Upper lobe of right lung (tissue), 1 donor: ENCODE measurements around the gene VPS13D. TPM values are rescaled to one million over a fixed set of nuclear protein-coding genes. Genes with fewer than 3 reads are reported as not detected.

Source experiments
- ATAC-seq: fragments of 200-7000 bp; cut with Tn5 transposase; one replicate; pipeline ENCODE4 v1.9.1; 2020; ENCODE audit warnings: mild to moderate bottlenecking, moderate library complexity
- DNase-seq: peaks from one replicate; pipeline ENCODE4 v3.0.0-alpha.2; 2020
- H3K27ac ChIP-seq: fragments of 200-600 bp; one replicate; pipeline ENCODE4 v1.8.0; 2022
- H3K27me3 ChIP-seq: fragments of 200-600 bp; one replicate; pipeline ENCODE4 v1.8.0; 2022; ENCODE audit warnings: mild to moderate bottlenecking
- H3K36me3 ChIP-seq: fragments of 200-600 bp; one replicate; pipeline ENCODE4 v1.8.0; 2022
- H3K4me1 ChIP-seq: fragments of 200-600 bp; one replicate; pipeline ENCODE4 v1.8.0; 2022
- H3K4me3 ChIP-seq: fragments of 200-600 bp; one replicate; pipeline ENCODE4 v1.8.0; 2022; ENCODE audit warnings: mild to moderate bottlenecking
- H3K9me3 ChIP-seq: fragments of 200-600 bp; one replicate; pipeline ENCODE4 v1.8.0; 2022
- CTCF ChIP-seq: fragments of 200-600 bp; IDR thresholded peaks from one replicate; pipeline ENCODE4 v1.8.0; 2022; ENCODE audit warnings: antibody characterized with exemption
- intact Hi-C: fragments of 100-400 bp; cut with DNase I; formaldehyde crosslinking; loops from one replicate; pipeline ENCODE4 v1.11.0; 2022
- total RNA-seq: library from RNA; stranded (reverse); fragmentation: NEBNext Ultra II Directional; extraction: Animal tissue kit (Norgen Biotek cat#: 25700); gene quantifications from one replicate; pipeline ENCODE4 v1.2.1, GENCODE V29; 2021
- donor health status: DM: no; HTN: yes; CAD: no; lungs with severe emphysema.

VPS13D gene
- total RNA-seq, 1 donor from 2014 or later, result 74.7 TPM

DNA sequence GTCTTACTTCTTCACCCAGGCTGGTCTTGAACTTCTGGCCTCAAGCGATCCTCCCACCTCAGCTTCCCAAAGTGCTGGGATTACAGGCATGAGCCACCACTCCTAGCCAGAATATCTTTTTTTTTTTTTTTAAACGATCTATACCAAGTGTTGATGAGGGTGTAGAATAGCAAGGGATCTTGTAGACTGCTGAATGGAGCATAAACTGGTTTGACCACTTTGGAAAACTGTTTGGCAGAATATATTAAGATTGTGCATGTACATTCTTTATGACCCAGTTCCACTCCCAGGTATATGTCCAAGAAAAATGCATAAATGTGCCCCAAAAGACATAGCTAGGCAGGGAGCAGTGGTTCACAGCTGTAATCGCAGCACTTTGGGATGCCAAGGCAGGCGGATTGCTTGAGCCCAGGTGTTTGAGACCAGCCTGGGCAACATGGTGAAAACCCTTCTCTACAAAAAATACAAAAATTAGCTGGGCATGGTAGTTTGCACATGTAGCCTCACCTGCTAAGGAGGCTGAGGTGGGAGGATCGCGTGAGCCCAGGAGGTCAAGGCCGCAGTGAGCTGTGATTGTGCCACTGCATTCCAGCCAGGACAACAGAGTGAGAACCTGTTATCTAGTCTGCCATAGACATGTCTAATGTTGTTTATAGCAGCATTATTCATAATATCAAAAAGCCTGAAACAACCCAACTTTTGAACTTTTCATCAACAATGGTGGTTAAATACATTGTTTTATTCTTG, 184.0 kb downstream of the VPS13D start:
- ATAC-seq, result no peak
- no peak overlapping the region for H3K4me3 ChIP-seq
- peaks cover 32% of the 10 kb centered on the region for H3K36me3 ChIP-seq
- no peaks in the 10 kb centered on the region for H3K4me1 ChIP-seq
- DNase-seq, result no peak
- no peaks in the 10 kb centered on the region for H3K9me3 ChIP-seq
- no peaks in the 10 kb centered on the region for H3K27me3 ChIP-seq
- TF ChIP-seq CTCF, result no peak
- intact Hi-C loops, result no loop called here
- H3K27ac ChIP-seq, result no peak overlapping the region

DNA sequence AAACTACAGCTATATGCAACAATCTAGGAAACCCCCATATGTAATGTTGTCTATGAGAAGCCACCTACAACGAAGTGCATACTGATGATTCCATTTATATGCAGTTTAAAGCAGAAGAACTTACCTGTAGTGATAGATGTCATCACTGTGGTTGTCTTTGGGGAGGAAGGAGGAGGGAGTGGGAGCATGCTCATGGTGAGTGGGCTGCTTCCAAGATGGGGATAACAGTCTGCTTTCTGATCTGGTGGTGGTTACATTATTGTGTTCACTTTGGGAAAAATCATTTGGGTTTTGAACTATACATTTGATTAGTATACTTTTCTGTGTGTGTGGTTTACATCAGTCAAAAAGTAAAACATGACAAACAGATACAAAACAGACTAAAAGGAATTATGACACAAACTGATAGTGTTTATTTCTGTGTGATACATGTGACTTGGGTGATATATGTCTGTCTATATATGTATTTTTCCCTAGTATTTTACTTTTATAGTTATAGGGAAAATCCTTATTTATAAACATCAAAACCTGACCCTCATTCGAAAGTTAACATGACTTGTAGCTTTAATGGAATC, 184.7 kb downstream of the VPS13D start:
- Histone ChIP-seq H3K4me3 (no peak overlapping the region), H3K4me1 (no peaks in the 10 kb centered on the region), H3K36me3 (peaks cover 32% of the 10 kb centered on the region), H3K9me3 (no peaks in the 10 kb centered on the region), H3K27ac (no peak overlapping the region), H3K27me3 (no peaks in the 10 kb centered on the region)
- ATAC-seq (no peak), DNase-seq (no peak)
- no peak for TF ChIP-seq CTCF
- intact Hi-C loops, result no loop called here

DNA sequence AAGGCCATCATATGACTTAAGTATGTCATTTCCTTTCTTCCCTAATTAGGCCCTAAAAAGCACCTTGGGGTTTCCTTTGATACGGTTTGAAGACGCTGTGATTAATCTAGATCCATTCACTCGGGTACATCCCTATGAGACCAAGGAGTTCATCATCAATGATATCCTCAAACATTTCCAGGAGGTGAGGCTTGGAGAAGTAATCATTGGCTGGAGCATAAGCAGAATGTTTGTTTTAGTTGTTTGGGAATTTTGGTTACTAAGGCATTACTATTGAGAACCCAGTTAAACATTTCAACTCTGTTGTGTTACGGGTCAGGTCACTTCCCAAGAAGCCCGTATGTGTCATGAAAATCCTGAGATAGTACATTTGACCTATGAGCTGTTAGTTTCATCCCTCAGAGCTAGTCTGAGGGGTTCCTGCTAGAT, 185.2 kb downstream of the VPS13D start:
- H3K27ac ChIP-seq, result no peak overlapping the region
- H3K36me3 ChIP-seq, result peaks cover 32% of the 10 kb centered on the region
- TF ChIP-seq CTCF, result no peak
- H3K4me3 ChIP-seq, result no peak overlapping the region
- ATAC-seq (no peak), DNase-seq (no peak)
- no peaks in the 10 kb centered on the region for H3K27me3 ChIP-seq
- no peaks in the 10 kb centered on the region for H3K4me1 ChIP-seq
- H3K9me3 ChIP-seq, result no peaks in the 10 kb centered on the region
- intact Hi-C loops, result no loop called here

DNA sequence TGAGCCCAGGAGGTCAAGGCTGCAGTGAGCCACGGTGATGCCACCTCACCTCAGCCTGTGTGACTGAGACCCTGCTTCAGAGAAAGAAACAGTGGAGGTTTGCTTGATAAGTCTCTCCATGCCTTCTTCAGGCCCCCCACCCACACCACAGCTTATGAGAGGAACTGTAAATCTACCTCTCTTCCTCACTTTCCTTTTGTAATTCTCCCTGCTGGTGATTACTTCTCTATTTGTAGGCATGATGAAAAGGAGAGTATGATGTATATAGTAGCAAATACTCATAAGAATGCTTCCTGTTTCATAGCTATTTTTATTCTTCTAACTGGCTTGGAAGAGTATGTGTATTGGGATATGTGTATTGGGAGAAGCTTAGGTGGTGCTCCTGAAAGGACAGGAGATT, 186.3 kb downstream of the VPS13D start:
- Histone ChIP-seq H3K9me3 (no peaks in the 10 kb centered on the region), H3K27ac (no peak overlapping the region), H3K4me3 (no peak overlapping the region), H3K4me1 (no peaks in the 10 kb centered on the region), H3K27me3 (no peaks in the 10 kb centered on the region), H3K36me3 (peaks cover 32% of the 10 kb centered on the region)
- no peak for TF ChIP-seq CTCF
- intact Hi-C loops, result no loop called here
- ATAC-seq (peak; percentile 26), DNase-seq (no peak)

- Histone ChIP-seq H3K27me3 (no peaks in the 10 kb centered on the region), H3K4me1 (no peaks in the 10 kb centered on the region), H3K9me3 (no peaks in the 10 kb centered on the region), H3K36me3 (peaks cover 32% of the 10 kb centered on the region), H3K4me3 (no peak overlapping the region), H3K27ac (no peak overlapping the region)
- DNase-seq (no peak), ATAC-seq (no peak)
- intact Hi-C loops, result no loop called here
- TF ChIP-seq CTCF, result no peak
Measured at GRCh38 chr1:12416744-12417143, 186.9 kb downstream of the VPS13D start.
